Astrocyte of the hippocampus (primary cell): ENCODE data around the gene IL4.
"Not testable (repeated sequence)": the region's sequence is repeated elsewhere in the genome, so short reads cannot be mapped to it uniquely, and the experiment has no call there.

Source experiments
- DNase-seq: peaks from one replicate; pipeline ENCODE4 v3.0.0; 2011; ENCODE audit warnings: low read depth, low spot score

IL4 gene

GRCh38 chr5:132673939-132674630 lies at the start of gene IL4:
TSS of gene IL4 (plus strand) at chr5:132673989. CDS start at chr5:132674051, 62 bp downstream.
- DNase-seq = no peak

DNA sequence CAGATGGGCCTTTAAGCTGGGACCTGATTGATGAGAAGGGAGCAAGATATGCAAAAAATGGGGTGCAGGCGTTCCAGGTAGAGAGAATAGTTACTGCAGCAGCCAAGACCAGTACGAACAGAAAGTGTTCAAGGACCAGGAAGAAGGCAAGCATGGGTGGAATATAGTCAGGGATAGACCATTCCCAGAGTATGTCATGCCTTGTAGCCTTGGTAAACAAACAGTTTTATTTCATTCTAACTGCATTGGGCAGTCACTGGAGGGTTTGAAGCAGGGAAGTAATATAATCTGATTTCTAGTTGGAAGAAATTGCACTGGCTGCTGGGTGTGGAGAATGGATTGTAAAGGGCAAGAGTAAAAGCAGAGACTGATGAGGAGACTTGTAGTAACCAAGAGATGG lies 46.3 kb upstream of the IL4 start:
- DNase-seq = no peak

DNA sequence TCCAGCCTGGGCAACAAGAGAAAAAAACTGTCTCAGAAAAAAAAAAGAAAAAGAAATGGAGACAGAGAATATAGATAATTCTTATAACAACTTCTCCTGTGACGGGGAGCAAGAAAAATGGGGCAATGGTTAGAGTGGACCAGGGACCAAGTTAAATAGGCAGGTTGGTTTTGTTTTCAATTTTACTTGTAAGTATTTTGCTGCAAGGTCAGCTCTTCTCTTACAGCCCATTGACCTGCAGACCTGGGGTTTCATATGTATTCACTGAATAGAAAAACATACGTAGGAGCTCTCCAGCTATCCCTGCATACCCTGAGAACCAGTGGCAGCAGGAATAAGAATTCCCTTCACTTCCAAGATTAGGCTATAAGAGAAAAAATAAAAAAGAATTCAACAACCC lies 45.0 kb upstream of the IL4 start:
- DNase-seq = no peak

DNA sequence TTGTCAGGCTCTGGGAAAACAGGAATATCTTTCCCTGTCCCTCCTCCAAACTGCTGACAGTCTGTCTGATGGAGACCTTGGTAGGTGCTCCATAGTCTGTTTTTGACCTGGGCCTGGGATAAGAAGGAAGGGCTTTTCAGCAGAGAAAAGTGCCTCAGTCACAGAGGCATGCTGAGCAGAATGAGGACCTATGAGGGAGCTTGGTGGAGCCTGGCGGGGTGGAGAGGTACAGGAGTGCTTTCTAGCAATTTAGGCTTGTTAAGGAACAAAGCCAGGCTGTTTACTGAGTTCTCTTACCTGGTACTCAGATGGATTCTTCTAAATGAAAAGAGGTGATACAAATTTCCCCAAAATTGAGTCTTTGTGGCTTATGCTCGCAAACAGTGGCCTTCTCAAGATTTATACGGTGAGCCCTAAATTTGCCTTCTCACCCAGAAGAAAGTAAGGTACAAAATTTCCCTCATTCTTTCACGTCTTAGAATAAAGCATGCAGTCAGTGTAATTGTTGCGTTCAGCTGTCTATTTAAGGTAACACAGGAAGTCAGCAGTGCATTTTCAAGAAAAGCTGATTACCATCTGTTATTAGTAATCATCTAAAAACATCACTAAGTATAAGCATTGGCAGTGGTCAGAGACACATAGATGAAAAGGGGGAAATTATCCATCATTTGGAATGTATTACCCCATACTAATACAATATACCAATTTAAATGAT lies 44.4 kb upstream of the IL4 start:
- no peak for DNase-seq

DNA sequence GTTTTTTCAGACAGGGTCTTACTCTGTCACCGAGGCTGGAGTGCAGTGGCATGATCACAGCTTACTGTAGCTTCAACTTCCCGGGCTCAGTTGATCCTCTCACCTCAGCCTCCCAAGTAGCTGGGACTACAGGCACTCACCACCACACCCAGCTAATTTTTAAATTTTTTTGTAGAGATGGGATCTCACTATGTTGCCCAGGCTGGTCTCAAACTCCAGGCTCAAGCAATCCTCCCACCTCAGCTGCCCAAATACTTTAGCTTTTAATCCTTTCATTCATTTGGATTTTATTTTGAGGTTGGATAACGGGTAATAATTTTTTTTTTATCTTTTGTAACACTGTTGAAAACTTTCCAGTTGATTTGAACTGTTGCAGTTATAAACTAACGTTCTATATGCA lies 40.2 kb upstream of the IL4 start:
- DNase-seq = not testable (repeated sequence)

GRCh38 chr5:132635873-132636272 lies 37.9 kb upstream of the IL4 start:
- DNase-seq = no peak

GRCh38 chr5:132637241-132637640 lies 36.5 kb upstream of the IL4 start:
- DNase-seq = no peak

DNA sequence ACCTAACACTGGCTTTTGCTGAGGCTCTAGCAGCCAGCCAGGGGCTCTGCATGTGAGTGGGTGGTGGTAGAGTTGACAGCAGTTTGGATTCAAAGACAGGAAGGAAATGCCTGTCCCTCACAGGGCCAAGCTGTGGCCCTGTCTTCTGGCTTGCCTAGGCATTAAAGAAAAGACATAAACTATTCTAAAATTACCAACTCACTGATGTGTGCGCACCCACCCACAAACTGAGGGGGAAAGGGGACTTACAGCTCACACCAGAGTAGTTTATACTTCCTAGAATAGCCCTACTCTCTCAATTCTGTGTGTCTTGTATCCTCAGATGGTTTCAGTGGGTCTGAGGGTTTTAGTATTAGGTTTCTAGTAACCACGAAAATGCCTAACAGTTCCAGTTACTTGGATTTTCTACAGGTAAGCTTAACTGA lies 34.1 kb upstream of the IL4 start:
- no peak for DNase-seq

GRCh38 chr5:132640613-132641012 lies 33.2 kb upstream of the IL4 start:
- DNase-seq = no peak

- no peak for DNase-seq
Measured at GRCh38 chr5:132641241-132641723, 32.5 kb upstream of the IL4 start.

GRCh38 chr5:132641841-132642240 lies 31.9 kb upstream of the IL4 start:
- no peak for DNase-seq

- no peak for DNase-seq
Measured at GRCh38 chr5:132644177-132644576, 29.6 kb upstream of the IL4 start.

DNA sequence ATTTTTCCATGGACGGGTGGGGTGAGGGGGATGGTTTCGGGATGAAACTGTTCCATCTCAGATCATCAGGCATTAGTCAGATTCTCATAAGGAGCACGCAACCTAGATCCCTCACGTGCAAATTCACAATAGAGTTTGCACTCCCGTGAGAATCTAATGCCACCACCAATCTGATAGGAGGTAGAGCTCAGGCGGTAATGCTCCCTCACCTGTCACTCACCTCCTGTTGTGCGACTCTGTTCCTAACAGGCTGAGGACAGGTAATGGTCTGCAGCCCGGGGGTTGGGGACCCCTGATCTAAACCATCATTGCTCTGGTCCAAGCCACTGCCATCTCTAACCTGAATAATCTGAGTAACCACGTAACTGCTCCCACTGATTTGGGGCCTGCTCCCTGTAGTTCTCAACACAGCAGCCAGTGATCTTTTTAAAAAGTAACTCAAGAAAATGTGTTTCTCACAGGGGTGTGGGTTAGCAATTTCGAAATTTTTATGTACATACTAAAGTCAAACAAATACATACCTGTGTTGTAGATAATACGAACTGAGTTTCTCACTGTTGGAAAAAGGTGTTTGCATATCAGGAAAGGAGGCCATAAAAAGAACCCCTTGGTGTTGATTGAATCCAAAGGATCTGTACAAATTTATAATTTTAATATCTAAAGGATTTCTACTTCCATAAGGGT lies 27.1 kb upstream of the IL4 start:
- no peak for DNase-seq

GRCh38 chr5:132647473-132647872 lies 26.3 kb upstream of the IL4 start:
- DNase-seq = no peak

DNA sequence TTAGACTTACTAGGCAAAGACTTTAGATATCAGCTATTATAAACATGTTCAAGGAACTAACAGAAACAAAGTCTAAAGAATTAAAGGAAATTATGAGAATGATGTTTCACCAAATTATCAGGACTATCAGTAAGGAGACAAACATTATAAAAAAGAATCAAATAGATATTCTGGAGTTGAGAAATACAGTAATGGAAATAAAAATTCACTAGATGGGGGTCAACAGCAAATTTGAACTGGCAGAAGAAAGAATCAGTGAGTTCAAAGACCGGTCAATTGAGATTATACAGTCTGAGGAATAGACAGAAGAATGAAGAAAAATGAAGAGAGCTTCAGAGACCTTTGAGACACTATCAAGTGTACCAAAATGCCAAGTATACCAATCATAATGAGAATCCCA lies 25.4 kb upstream of the IL4 start:
- DNase-seq = no peak

DNA sequence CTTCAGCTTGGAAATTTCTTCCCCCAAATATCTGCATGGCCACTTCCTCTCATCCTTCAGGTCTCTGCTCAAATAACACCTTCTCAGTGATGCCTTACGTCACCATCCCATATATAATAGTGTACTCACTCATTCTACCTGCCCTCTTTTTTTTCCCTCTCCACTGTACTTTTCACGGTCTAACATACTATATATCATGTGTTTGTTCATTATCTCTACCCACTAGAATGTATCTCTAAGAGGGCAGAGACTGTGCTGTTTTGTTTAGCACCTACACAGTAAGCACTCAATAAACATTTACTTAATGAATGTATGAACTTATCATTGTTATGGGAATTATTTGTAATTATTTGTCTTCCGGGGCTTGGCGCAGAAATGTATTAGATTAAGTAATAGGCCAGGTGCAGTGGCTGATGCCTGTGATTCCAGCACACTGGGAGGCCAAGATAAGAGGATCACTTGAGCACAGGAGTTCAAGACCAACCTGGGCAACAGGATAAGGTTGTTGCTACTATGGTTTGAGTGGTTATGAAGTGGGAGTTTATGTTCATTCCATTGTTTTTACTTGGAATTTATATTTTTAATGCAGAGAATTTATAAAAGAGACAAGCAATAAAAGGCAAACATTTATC lies 21.8 kb upstream of the IL4 start:
- no peak for DNase-seq

DNA sequence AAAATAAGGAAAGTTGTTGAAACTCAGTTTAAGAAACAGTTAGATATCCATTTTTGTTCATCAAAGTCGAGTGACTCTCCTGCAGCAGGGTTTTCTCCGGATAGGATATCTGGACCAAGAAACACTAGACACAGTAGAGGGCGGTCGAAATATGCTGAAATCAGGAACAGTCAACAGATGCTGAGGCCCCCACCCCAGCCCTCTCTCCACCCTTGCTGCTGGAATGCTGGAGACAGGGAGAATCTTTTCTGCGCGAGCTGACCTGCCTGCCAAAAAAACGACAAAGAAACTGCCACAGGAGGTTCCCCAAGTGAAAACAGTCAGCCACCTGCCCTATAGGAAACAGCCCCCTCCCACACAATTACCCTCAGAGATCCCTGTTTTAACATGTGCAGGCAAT lies 20.1 kb upstream of the IL4 start:
- no peak for DNase-seq

DNA sequence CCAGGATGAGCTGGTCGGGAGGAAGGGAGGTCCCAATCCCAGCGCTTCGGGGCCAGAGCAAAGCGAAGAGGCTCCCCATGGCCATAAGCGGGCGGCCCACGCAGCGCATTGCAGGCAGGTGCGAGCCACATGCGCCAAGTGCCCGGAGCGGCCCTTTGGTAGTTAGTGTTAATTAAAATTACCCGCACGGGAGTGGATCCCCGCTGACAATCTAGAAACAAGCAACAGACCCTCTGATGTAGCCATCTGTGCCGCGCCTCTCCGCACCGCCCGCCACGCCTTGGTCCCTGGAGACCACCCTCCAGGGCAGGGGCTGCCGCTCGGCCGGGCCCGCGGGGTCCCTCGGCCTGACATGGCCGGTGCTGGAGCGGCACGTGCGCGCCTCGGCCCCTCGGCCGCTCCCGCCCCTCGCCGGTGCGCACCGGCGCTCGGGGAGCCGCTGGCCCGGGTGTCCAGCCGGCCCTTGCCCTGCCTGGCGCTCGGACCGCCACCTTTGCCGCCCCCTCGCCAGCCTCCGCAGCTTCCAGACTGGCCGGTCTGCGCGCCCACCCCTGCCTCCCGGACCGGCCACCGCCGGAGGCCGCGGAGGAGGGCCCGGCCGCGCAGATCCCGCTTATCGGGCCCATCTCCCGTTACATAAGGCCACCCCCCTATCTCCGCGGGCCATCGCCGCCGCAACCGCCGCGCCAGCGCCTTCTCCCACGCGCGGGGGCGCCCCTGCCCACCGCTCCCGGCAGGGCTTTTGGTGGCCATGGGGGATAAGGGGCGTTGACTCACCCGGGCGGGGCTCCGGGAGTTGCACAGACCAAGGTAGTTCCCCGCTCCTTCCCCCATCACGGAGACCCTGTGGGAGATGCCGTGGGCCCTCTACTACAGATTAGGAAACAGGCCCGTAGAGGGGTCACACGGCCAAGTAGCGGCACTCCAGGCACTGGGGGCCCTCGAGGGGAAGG lies 17.7 kb upstream of the IL4 start:
- peak; percentile 67 for DNase-seq

DNA sequence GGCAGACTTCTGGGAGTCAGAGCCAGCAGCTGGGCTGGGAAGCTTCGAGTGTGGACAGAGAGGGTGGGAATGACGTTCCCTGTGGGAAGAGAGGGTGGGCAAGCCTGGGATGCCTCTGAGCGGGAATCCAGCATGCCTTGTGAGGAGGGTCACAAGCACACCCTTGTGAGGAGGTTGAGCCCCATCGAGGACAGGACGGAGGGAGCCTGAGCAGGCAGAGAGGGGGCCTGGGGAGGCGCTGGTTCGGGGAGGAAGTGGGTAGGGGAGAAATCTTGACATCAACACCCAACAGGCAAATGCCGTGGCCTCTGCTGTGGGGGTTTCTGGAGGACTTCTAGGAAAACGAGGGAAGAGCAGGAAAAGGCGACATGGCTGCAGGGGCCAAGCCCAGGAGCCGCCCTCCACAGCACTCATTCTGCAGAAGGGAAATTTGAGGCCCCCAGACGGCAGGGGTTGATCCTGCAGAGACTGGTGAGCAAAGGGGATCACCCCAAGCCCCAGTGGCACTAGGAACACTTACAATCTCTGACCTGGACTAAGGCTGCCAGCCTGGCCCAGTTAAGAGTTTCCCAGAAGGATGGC lies 16.9 kb upstream of the IL4 start:
- no peak for DNase-seq

DNA sequence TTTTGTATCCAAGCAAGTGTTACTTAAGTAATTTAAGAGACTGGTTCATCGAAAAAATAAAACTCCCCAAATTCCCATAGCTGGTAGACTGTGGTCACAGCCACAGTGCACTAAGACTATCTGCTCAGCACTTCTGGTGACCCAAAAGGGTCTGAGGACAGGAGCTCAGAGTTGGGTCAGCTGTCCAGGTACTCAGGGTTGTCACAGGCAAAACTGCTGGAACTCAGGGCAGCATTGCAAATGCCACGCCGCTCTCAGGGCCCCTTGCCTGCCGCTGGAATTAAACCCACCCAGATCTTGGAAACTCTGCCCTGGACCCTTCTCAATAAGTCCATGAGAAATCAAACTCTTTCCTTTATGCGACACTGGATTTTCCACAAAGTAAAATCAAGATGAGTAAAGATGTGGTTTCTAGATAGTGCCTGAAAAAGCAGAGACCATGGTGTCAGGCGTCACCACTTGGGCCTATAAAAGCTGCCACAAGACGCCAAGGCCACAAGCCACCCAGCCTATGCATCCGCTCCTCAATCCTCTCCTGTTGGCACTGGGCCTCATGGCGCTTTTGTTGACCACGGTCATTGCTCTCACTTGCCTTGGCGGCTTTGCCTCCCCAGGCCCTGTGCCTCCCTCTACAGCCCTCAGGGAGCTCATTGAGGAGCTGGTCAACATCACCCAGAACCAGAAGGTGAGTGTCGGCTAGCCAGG lies 16.0 kb upstream of the IL4 start, which contains the start of gene IL13:
Gene IL13, plus strand, starts transcription at position 498 of the 705 bp plus-strand sequence. Its CDS starts 14 bp downstream, at position 512.
- no peak for DNase-seq
